HepG2 (cell line): Measurements from ENCODE around the gene JMJD1C. TPM values are rescaled to one million over a fixed set of nuclear protein-coding genes. Genes with fewer than 3 reads are reported as not detected.

Experiments used
- AGO2 ChIP-seq: fragments of 200-400 bp; formaldehyde crosslinking; optimal IDR thresholded peaks from 2 replicates; pipeline ENCODE3; 2017; ENCODE audit warnings: mild to moderate bottlenecking, low read depth, low read length, moderate library complexity
- ATF7 ChIP-seq, 2 experiments: fragments of 450-650 bp in 1 of 2; sonication (generic) in 1 of 2; formaldehyde crosslinking in 1 of 2; IDR thresholded peaks; 2 replicates each; pipeline versions ENCODE4 v1.4.0 to v1.6.1; 2016 to 2020; ENCODE audit warnings: antibody characterized with exemption in 1 of 2, mild to moderate bottlenecking in 1 of 2, missing genetic modification reagents in 1 of 2
- ELF4 ChIP-seq: sonication (generic); formaldehyde crosslinking; IDR thresholded peaks from 2 replicates; pipeline ENCODE4 v1.5.0; 2020; ENCODE audit warnings: missing genetic modification reagents, mild to moderate bottlenecking, moderate library complexity, borderline replicate concordance
- MIER3 ChIP-seq: IDR thresholded peaks from 2 replicates; pipeline ENCODE4 v1.6.1; 2016; ENCODE audit warnings: missing compliant biosample characterization, borderline replicate concordance
- NFIC ChIP-seq: IDR thresholded peaks from 2 replicates; pipeline ENCODE4 v1.6.1; 2012; ENCODE audit warnings: mild to moderate bottlenecking, low read length, inconsistent platforms
- ONECUT2 ChIP-seq: sonication (generic); formaldehyde crosslinking; IDR thresholded peaks from 2 replicates; pipeline ENCODE4 v1.4.0; 2020; ENCODE audit warnings: missing genetic modification reagents
- RARA ChIP-seq: IDR thresholded peaks from 2 replicates; pipeline ENCODE4 v1.6.1; 2016; ENCODE audit warnings: missing genetic modification reagents, missing compliant biosample characterization
- SOX13 ChIP-seq, 3 experiments: fragments of 450-650 bp in 1 of 3; sonication (generic) in 1 of 3; formaldehyde crosslinking in 1 of 3; IDR thresholded peaks in 2 of 3; conservative IDR thresholded peaks in 1 of 3; 2 replicates each; pipeline versions ENCODE4 v1.5.0 to v1.6.1; 2016 to 2020; ENCODE audit warnings: antibody characterized with exemption in 1 of 3, mild to moderate bottlenecking in 1 of 3, missing compliant biosample characterization in 1 of 3, missing genetic modification reagents in 1 of 3, moderate library complexity in 1 of 3
- ZFP36L2 ChIP-seq: sonication (generic); formaldehyde crosslinking; IDR thresholded peaks from 2 replicates; pipeline ENCODE4 v1.4.0; 2020; ENCODE audit warnings: missing genetic modification reagents
- ZFP82 ChIP-seq: sonication (generic); formaldehyde crosslinking; IDR thresholded peaks from 2 replicates; pipeline ENCODE4 v1.5.1; 2020; ENCODE audit warnings: mild to moderate bottlenecking, missing genetic modification reagents, borderline replicate concordance
- ZMYM4 ChIP-seq: sonication (generic); formaldehyde crosslinking; IDR thresholded peaks from 2 replicates; pipeline ENCODE4 v1.8.1; 2023; ENCODE audit warnings: mild to moderate bottlenecking, missing genetic modification reagents
- ZNF251 ChIP-seq: sonication (generic); formaldehyde crosslinking; IDR thresholded peaks from 2 replicates; pipeline ENCODE4 v1.9.0; 2021; ENCODE audit warnings: mild to moderate bottlenecking, missing genetic modification reagents
- ZNF296 ChIP-seq: sonication (generic); formaldehyde crosslinking; conservative IDR thresholded peaks from 2 replicates; pipeline ENCODE4 v1.5.0; 2020; ENCODE audit warnings: mild to moderate bottlenecking, missing genetic modification reagents
- ZNF543 ChIP-seq: sonication (generic); formaldehyde crosslinking; IDR thresholded peaks from 2 replicates; pipeline ENCODE4 v1.4.0; 2020; ENCODE audit warnings: mild to moderate bottlenecking, missing genetic modification reagents
- ZNF547 ChIP-seq: sonication (generic); formaldehyde crosslinking; IDR thresholded peaks from 2 replicates; pipeline ENCODE4 v1.5.1; 2020; ENCODE audit warnings: mild to moderate bottlenecking, missing genetic modification reagents
- ZNF607 ChIP-seq: sonication (generic); formaldehyde crosslinking; IDR thresholded peaks from 2 replicates; pipeline ENCODE4 v1.5.1; 2020; ENCODE audit warnings: missing genetic modification reagents, mild to moderate bottlenecking, borderline replicate concordance
- polyA plus RNA-seq, 8 experiments: library from polyadenylated mRNA; depleted of rRNA in 3 of 8; stranded (reverse) in 7 of 8; unstranded in 1 of 8; fragments of >200 nt; fragmentation: Illumina TruSeq in 4 of 8; extraction: Trizol in 4 of 8; gene quantifications; 2 replicates each; pipeline versions ENCODE4 v1.2.1 to v1.2.3, GENCODE V29; 2011 to 2016; ENCODE audit warnings: low read depth in 4 of 8, missing spikeins in 1 of 8, mixed read lengths in 1 of 8; ENCODE audit not compliant: insufficient read depth in 1 of 8
- total RNA-seq, 5 experiments: library from RNA; depleted of rRNA; stranded (reverse); fragments of >200 nt; fragmentation: Illumina TruSeq; extraction: Trizol; gene quantifications; 2 replicates each; pipeline ENCODE4 v1.2.3, GENCODE V29; 2016; ENCODE audit warnings: low read depth in 1 of 5
- TF ChIP-seq, protein P1 (sequence below): sonication (generic); formaldehyde crosslinking; IDR thresholded peaks from 2 replicates; pipeline ENCODE4 v1.4.0; 2020; ENCODE audit warnings: mild to moderate bottlenecking, missing genetic modification reagents

Gene JMJD1C
- total and polyA plus RNA-seq, 2 of the 13 experiments (the other 11 are each of a cell fraction or from before 2014, with no cell fraction given), result 42.3 to 42.7 TPM

DNA sequence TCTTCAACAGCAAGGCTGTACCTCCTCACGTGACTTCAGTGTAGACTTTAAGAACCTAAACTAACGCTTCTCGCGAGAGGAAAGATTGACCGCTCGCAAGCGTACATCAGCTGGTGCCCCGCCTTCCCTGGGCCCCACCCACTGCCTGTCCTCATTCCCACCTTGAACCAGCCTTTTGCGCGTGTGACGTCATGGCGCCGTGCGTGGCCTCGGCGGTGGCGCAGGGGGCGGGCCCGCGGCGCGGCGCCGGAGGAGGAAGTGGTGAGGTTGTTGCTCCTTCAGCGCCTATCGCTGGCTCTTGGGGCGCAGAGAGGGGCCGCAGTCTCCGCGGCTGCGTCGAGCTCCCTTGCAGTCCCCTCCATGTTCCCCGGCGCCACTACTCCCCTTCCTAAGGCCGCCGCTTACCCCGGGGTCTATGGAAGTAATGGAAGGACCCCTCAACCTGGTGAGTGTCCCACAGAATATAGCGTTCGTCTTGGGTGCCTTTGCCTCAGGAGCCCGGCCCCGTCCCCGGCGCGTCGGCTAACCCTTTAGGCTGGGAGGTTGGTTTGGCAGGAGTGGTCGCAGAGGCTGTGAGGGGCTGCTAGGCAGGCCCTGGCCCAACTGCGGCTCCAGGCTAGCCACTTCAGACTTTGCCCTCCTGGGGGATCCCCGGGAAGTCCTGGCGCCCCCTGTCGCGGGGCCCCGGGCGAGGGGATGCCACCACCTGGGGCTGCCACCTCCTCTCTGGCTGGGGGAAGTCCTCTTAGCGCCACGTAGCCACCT is 332.5 kb downstream of the JMJD1C start, which contains the start of gene NRBF2 (continued):
- TF ChIP-seq ZNF607 (CRISPR knock-in tag) (peak; percentile 81; the same call in 1 of the 2 replicates), SOX13 (IDR thresholded peaks at IDR 0.05) (no peak; the same call in 1 of the 2 replicates), SOX13 (CRISPR knock-in tag; conservative IDR thresholded peaks at IDR 0.05 in 1 of 2, IDR thresholded peaks at IDR 0.05 in 1 of 2) (peak in 1 of 2 experiments; percentile 23; a peak in 1 of 4 replicates), ZFP82 (CRISPR knock-in tag) (peak; percentile 68; the same call in 1 of the 2 replicates), ZNF296 (CRISPR knock-in tag) (0 out of 2 replicates have a peak, but pooled peaks have one; percentile 41), ZNF547 (CRISPR knock-in tag) (0 out of 2 replicates have a peak, but pooled peaks have one; percentile 24), ELF4 (peak; percentile 70; the same call in 1 of the 2 replicates), ZFP36L2 (CRISPR knock-in tag) (peak; percentile 70; the same call in 1 of the 2 replicates), ZNF251 (no peak), ONECUT2 (CRISPR knock-in tag) (0 out of 2 replicates have a peak, but pooled peaks have one; percentile 8), ZMYM4 (CRISPR knock-in tag) (peak; percentile 100), AGO2 (peak; percentile 87), NFIC (no peak), RARA (CRISPR knock-in tag) (peak; percentile 41), MIER3 (peak; percentile 40; the same call in 1 of the 2 replicates), ATF7 (IDR thresholded peaks at IDR 0.05) (peak; percentile 98), ATF7 (CRISPR knock-in tag; IDR thresholded peaks at IDR 0.05) (peak; percentile 90), ZNF543 (CRISPR knock-in tag) (peak; percentile 61)
- TF ChIP-seq, protein P1, sequence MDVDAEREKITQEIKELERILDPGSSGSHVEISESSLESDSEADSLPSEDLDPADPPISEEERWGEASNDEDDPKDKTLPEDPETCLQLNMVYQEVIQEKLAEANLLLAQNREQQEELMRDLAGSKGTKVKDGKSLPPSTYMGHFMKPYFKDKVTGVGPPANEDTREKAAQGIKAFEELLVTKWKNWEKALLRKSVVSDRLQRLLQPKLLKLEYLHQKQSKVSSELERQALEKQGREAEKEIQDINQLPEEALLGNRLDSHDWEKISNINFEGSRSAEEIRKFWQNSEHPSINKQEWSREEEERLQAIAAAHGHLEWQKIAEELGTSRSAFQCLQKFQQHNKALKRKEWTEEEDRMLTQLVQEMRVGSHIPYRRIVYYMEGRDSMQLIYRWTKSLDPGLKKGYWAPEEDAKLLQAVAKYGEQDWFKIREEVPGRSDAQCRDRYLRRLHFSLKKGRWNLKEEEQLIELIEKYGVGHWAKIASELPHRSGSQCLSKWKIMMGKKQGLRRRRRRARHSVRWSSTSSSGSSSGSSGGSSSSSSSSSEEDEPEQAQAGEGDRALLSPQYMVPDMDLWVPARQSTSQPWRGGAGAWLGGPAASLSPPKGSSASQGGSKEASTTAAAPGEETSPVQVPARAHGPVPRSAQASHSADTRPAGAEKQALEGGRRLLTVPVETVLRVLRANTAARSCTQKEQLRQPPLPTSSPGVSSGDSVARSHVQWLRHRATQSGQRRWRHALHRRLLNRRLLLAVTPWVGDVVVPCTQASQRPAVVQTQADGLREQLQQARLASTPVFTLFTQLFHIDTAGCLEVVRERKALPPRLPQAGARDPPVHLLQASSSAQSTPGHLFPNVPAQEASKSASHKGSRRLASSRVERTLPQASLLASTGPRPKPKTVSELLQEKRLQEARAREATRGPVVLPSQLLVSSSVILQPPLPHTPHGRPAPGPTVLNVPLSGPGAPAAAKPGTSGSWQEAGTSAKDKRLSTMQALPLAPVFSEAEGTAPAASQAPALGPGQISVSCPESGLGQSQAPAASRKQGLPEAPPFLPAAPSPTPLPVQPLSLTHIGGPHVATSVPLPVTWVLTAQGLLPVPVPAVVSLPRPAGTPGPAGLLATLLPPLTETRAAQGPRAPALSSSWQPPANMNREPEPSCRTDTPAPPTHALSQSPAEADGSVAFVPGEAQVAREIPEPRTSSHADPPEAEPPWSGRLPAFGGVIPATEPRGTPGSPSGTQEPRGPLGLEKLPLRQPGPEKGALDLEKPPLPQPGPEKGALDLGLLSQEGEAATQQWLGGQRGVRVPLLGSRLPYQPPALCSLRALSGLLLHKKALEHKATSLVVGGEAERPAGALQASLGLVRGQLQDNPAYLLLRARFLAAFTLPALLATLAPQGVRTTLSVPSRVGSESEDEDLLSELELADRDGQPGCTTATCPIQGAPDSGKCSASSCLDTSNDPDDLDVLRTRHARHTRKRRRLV (CRISPR knock-in tag), result peak; percentile 83; the same call in 1 of the 2 replicates
